Measurements from ENCODE around the gene ADAMTS14.

The ADAMTS14 gene

DNA sequence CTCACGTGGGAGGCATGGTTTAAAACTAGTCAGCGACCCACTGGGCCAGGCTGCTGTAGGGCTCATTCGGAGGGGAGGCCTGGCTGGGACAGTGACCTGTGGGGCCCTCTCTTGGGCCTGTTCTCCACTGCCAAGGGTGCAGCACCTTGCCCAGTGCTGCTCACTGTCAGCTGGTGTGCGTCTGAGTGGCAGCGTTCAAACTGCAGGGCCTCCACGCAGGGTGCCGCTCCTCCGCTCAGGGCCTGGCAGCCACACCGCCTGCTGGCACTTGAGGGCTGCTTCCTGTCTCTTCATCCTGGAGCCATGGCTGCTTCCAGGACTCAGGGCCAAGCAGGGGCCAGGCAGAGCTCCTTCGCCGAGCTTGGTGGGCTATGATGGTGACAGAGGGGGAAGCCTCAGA is 18.3 kb downstream of the ADAMTS14 start:
- TF ChIP-seq, protein P1, sequence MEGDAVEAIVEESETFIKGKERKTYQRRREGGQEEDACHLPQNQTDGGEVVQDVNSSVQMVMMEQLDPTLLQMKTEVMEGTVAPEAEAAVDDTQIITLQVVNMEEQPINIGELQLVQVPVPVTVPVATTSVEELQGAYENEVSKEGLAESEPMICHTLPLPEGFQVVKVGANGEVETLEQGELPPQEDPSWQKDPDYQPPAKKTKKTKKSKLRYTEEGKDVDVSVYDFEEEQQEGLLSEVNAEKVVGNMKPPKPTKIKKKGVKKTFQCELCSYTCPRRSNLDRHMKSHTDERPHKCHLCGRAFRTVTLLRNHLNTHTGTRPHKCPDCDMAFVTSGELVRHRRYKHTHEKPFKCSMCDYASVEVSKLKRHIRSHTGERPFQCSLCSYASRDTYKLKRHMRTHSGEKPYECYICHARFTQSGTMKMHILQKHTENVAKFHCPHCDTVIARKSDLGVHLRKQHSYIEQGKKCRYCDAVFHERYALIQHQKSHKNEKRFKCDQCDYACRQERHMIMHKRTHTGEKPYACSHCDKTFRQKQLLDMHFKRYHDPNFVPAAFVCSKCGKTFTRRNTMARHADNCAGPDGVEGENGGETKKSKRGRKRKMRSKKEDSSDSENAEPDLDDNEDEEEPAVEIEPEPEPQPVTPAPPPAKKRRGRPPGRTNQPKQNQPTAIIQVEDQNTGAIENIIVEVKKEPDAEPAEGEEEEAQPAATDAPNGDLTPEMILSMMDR (IDR thresholded peaks at IDR 0.05; ENCODE audit: control extremely low read depth, extremely low read depth, low read depth, missing control alignments) = no peak
- CTCF ChIA-PET = no interaction called here
- POLR2A ChIA-PET = no interaction called here
- no peak for DNase-seq (ENCODE audit: extremely low spot score)

DNA sequence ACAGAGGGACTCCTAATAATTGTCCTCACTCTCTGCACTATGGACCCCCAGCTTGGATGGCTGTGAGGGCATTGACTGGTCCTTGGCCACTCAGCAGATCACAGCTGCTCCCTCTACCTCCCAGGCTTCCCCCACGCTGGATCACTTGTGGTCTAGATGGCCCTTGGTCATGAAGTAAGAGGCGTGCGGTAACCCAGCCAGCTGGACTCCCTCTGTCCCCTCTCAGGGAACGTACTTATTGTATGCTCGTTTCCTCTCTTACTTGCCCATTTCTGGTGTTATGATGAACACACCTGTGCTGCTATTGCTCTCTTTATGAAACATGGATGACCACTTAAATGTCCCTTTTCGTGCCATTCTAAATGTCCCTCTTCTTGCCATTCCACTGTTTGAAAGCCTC is 19.3 kb downstream of the ADAMTS14 start:
- ChIA-PET POLR2A (no interaction called here), CTCF (no interaction called here)

DNA sequence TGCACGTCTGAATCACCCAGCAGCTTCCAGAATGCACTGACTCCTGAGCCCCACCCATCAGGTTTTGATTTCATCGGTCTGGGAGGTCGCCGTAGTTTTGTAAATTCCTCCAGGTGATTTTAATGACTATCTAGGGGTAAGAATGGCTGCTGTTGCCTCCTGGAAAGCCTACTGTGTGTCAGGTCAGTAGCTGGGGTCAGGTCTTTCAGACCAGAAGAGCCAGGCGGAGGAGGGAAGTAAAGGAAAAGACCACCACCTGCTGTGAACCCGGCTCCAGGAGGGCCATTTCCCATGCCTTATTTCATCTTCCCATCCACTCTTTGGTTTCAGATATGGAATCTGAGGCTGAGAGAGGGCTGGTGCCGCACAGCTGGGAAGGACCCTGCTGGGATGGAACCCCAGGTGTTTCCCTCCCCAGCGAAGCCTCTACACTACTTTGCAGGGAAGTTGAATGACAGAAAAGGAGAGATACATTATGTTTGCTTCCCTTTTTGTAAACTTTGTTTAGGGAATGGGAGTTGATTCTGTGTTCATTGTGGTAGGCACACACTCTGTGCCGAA is 19.8 kb downstream of the ADAMTS14 start:
- CTCF ChIA-PET = no interaction called here
- POLR2A ChIA-PET = no interaction called here
- no peak for DNase-seq (ENCODE audit: extremely low spot score)
- TF ChIP-seq, protein P1 (IDR thresholded peaks at IDR 0.05; ENCODE audit: control extremely low read depth, extremely low read depth, low read depth, missing control alignments) = no peak

More for the DNA sequence above, 19.3 kb downstream of the ADAMTS14 start:
- no peak for DNase-seq (ENCODE audit: extremely low spot score)
- TF ChIP-seq, protein P1 (IDR thresholded peaks at IDR 0.05; ENCODE audit: control extremely low read depth, extremely low read depth, low read depth, missing control alignments) = no peak

DNA sequence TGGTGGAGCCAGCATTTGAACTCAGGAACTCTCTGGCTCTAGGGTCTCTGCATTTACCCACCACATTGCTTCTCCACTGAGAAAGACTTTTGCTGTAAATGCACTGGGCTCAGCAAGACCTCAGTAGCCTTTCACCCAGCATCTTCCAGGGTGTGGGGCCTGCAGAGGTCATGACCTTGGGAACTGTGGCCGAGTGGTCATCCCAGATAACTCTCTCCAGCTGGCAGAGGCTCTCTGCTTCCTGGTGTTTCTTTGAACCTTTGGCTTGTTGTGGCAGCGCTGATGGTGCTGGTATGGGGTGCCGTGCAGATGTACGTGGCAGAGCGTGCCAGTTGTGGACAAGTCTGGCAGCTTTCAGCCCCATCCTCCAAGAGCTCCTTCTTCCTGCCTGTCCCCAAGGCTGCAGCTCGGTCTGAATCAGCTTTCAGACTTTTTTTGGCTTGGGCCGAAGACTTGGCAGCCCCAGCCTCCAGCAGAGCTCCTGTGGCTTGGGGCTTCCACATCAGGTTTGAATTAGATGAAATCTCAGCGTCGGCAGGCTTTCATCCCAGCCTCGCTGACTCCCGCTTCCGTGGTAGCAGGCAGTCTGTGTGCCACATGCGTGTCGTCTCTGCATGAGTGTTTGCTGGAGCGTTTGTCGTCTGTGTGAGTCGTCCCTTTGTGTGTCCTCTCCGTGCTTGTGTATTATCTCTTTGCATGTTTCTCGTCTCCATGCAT is 21.5 kb downstream of the ADAMTS14 start:
- TF ChIP-seq, protein P1 (IDR thresholded peaks at IDR 0.05; ENCODE audit: control extremely low read depth, extremely low read depth, low read depth, missing control alignments) = no peak
- no peak for DNase-seq (ENCODE audit: extremely low spot score)
- ChIA-PET POLR2A (no interaction called here), CTCF (no interaction called here)

DNA sequence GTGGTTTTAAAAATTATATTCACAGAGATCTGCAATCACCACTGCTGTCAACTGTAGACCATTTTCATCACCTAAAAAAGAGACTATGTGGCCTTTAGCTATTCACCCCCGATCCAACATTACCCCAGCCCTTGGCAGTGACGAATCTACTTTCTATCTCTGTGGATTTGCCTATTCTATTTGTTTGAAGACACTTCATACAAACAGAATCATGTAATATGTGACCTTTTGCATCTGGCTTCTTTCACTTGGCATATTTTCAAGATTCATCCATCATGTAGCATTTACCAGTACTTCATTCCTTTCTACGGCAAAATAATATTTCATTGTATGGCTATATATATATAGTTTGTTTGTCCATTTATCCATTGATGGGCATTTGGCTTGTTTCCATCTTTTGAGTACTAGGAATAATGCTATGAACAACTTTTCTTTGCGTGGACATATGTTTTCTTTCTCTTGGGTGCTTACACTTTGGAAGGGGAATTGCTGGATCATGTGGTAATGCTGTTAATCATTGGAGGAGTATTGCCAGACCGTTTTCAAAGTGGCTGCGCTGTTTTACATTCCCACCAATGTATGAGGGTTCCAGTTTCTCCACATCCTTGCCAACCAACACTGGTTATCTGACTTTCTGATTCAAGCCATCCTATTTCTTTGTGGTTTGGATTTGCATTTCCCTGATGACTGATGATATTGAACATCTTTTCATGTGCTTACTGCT is 22.3 kb downstream of the ADAMTS14 start:
- TF ChIP-seq, protein P1 (IDR thresholded peaks at IDR 0.05; ENCODE audit: control extremely low read depth, extremely low read depth, low read depth, missing control alignments) = no peak
- POLR2A ChIA-PET = no interaction called here
- DNase-seq (ENCODE audit: extremely low spot score) = no peak
- CTCF ChIA-PET = no interaction called here

DNA sequence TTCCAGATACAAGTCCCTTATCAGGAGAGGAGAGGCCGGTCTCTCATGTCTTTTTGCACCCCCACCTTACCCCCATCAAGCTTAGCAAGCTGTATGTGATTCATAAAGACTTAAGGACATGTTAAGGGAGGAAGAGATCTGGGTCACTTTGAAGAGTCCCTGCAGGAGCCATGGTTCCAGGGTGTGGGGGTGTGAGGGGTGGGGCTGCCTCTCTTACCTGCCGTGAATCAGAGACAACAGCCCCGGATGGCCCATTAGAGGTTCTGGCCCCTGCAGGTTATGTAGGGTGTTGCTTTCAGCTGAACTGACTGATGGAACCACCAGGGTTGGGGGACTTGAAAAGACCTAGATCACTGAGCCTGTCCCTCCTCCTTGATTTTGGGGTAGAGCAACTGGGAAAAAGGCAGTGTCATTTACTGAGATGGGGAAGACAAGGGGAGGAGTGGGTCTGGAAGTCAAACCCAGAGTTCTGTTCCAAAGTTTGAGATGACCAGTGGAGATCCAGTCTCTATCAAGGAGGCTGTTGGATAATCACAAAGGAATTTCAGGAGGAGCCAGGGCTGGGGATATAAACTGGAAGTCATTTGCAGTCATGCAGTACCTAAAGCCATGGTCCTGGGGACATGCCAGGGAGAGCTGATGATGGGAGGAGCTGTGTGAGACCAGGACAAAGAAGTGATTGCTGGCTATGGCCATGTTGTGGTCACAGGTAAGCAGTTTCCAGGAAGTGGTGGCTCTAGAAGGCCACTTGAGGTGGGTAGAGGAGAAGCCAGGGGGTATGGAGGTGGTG is 23.1 kb downstream of the ADAMTS14 start:
- ChIA-PET CTCF (interaction anchor here (0.8 kb wide), 1 partner anchor 10 kb away, joined by 3 read pairs; no protein-coding TSS in a partner anchor), POLR2A (no interaction called here)
- no peak for DNase-seq (ENCODE audit: extremely low spot score)
- TF ChIP-seq, protein P1 (IDR thresholded peaks at IDR 0.05; ENCODE audit: control extremely low read depth, extremely low read depth, low read depth, missing control alignments) = no peak
